GM13976 (cell line): ENCODE data around the gene THADA.

Source experiments
- DNase-seq: peaks from one replicate; pipeline ENCODE4 v3.0.0; 2012; ENCODE audit warnings: low spot score
- in situ Hi-C: fragments of 300-500 bp; cut with MboI; formaldehyde crosslinking; loops from one replicate; pipeline ENCODE4 v1.12.0; 2022; ENCODE audit warnings: low sequenced_read_pairs, mixed read lengths, inconsistent platforms; ENCODE audit not compliant: unreplicated experiment
- TF ChIP-seq, protein P1 (sequence below): IDR thresholded peaks from 2 replicates; pipeline ENCODE4 v1.5.1; 2012; ENCODE audit warnings: borderline replicate concordance, mild to moderate bottlenecking; ENCODE audit not compliant: insufficient read depth; ENCODE audit errors: extremely low read depth, missing control alignments, control extremely low read depth

THADA gene

GRCh38 chr2:43473767-43474166 is 122.1 kb downstream of the THADA start:
- TF ChIP-seq, protein P1, sequence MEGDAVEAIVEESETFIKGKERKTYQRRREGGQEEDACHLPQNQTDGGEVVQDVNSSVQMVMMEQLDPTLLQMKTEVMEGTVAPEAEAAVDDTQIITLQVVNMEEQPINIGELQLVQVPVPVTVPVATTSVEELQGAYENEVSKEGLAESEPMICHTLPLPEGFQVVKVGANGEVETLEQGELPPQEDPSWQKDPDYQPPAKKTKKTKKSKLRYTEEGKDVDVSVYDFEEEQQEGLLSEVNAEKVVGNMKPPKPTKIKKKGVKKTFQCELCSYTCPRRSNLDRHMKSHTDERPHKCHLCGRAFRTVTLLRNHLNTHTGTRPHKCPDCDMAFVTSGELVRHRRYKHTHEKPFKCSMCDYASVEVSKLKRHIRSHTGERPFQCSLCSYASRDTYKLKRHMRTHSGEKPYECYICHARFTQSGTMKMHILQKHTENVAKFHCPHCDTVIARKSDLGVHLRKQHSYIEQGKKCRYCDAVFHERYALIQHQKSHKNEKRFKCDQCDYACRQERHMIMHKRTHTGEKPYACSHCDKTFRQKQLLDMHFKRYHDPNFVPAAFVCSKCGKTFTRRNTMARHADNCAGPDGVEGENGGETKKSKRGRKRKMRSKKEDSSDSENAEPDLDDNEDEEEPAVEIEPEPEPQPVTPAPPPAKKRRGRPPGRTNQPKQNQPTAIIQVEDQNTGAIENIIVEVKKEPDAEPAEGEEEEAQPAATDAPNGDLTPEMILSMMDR, result no peak
- DNase-seq, result no peak
- in situ Hi-C loops, result no loop called here

DNA sequence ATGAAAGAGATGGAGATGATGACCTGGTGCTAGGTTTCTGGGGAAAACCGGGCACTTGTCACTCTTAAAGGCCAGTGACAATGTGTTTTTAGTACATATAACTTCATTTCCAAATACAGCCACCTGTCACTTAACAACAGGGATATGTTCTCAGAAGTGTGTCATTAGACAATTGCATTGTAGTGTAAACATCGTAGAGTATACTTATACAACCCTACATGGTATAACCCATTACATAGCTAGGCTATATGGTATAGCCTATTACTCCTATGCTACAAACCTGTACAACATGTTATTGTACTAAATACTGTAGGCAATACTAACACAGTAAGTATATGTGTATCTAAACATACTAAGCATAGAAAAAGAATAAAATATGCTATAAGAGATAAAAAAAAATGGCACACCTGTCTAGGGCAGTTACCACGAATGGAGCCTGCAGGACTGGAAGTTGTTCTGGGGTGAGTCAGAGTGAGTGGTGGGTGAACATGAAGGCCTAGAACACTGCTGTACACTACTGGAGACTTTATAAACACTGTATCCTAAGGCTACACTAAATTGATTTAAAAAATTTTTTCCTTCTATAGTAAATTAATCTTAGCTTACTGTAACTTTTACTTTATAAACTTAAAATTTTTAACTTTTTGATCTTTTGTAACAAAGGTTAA is 123.2 kb downstream of the THADA start:
- in situ Hi-C loops, result no loop called here
- no peak for DNase-seq
- TF ChIP-seq, protein P1, result no peak

GRCh38 chr2:43469713-43470112 is 126.1 kb downstream of the THADA start:
- TF ChIP-seq, protein P1, result no peak
- in situ Hi-C loops, result no loop called here
- DNase-seq, result no peak

GRCh38 chr2:43469094-43469493 is 126.7 kb downstream of the THADA start:
- TF ChIP-seq, protein P1, result no peak
- in situ Hi-C loops, result no loop called here
- DNase-seq, result no peak

GRCh38 chr2:43467891-43468290 is 127.9 kb downstream of the THADA start:
- in situ Hi-C loops, result no loop called here
- no peak for DNase-seq

GRCh38 chr2:43465234-43465633 is 130.6 kb downstream of the THADA start:
- in situ Hi-C loops, result no loop called here
- DNase-seq, result no peak
- TF ChIP-seq, protein P1, result no peak

More at GRCh38 chr2:43467891-43468290, 127.9 kb downstream of the THADA start:
- TF ChIP-seq, protein P1, result no peak
